ENCODE data around the gene DNMT3A.

The DNMT3A gene

DNA sequence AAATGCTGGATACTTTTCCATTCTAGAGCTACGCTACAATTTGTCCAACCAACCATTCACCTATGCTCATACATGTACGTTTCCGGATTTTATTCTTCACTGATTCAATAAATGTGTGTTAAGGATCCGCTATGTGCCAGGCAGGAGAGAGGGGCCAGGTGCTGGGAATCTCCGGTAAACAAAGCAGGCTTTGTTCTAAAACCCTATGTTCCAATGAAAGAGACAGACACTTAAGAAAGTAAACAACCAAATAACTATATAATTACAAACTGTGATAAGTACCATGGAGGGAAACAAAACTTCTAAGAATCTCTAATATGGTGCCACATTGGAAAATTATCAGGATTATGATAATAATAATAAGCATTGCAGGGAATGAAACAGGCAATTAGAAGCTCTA is 151.2 kb downstream of the DNMT3A start:
- no peaks in the 10 kb centered on the region for H3K9me3 ChIP-seq (ENCODE audit: insufficient read depth, low read depth, low read length)
- H3K27ac ChIP-seq (ENCODE audit: low read depth, low read length) = no peak overlapping the region
- H3K4me3 ChIP-seq (ENCODE audit: low read length) = no peak overlapping the region
- 93% methylated on average over 5 of the region's 5 CpGs for WGBS
- H3K27me3 ChIP-seq (ENCODE audit: insufficient read depth, low read length) = no peaks in the 10 kb centered on the region
- no peaks in the 10 kb centered on the region for H3K36me3 ChIP-seq (ENCODE audit: insufficient read depth, low read length)
- H3K4me1 ChIP-seq (ENCODE audit: insufficient read depth, low read length) = peaks cover 6% of the 10 kb centered on the region; the same call in 1 of the 2 replicates
- H3K9ac ChIP-seq (ENCODE audit: low read depth, low read length) = no peak overlapping the region

DNA sequence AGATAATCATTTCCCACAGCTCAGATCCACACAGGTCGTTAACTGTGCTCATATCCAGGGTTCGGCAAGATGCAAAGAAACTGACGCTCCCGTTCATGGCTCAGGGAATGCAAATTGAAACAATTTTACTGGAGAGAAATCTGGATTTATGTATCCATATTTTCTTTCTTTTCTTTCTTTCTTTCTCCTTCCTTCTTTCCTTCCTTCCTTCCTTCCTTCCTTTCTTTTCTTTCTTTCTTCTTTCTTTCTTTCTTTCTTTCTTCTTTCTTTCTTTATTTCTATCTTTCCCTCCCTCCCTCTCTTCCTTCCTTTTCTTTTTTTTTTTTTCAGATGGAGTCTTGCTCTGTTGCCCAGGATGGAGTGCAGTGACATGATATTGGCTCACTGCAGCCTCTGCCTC is 153.3 kb downstream of the DNMT3A start:
- no peak overlapping the region for H3K4me3 ChIP-seq (ENCODE audit: low read length)
- H3K36me3 ChIP-seq (ENCODE audit: insufficient read depth, low read length) = no peaks in the 10 kb centered on the region
- no peaks in the 10 kb centered on the region for H3K9me3 ChIP-seq (ENCODE audit: insufficient read depth, low read depth, low read length)
- 96% methylated on average over 4 of the region's 4 CpGs for WGBS
- no peaks in the 10 kb centered on the region for H3K27me3 ChIP-seq (ENCODE audit: insufficient read depth, low read length)
- H3K9ac ChIP-seq (ENCODE audit: low read depth, low read length) = no peak overlapping the region
- no peak overlapping the region for H3K27ac ChIP-seq (ENCODE audit: low read depth, low read length)
- H3K4me1 ChIP-seq (ENCODE audit: insufficient read depth, low read length) = peaks cover 3% of the 10 kb centered on the region; the same call in 1 of the 2 replicates

GRCh38 chr2:25187729-25188350 is 153.9 kb downstream of the DNMT3A start:
- no peaks in the 10 kb centered on the region for H3K36me3 ChIP-seq (ENCODE audit: insufficient read depth, low read length)
- H3K4me3 ChIP-seq (ENCODE audit: low read length) = no peak overlapping the region
- WGBS = 84% methylated on average over 11 of the region's 11 CpGs
- no peaks in the 10 kb centered on the region for H3K9me3 ChIP-seq (ENCODE audit: insufficient read depth, low read depth, low read length)
- peaks cover 3% of the 10 kb centered on the region; the same call in 1 of the 2 replicates for H3K4me1 ChIP-seq (ENCODE audit: insufficient read depth, low read length)
- H3K27ac ChIP-seq (ENCODE audit: low read depth, low read length) = no peak overlapping the region
- H3K9ac ChIP-seq (ENCODE audit: low read depth, low read length) = no peak overlapping the region
- H3K27me3 ChIP-seq (ENCODE audit: insufficient read depth, low read length) = no peaks in the 10 kb centered on the region

GRCh38 chr2:25184254-25184653 is 157.5 kb downstream of the DNMT3A start:
- Histone ChIP-seq H3K9ac (ENCODE audit: low read depth, low read length) (no peak overlapping the region), H3K36me3 (ENCODE audit: insufficient read depth, low read length) (no peaks in the 10 kb centered on the region), H3K27ac (ENCODE audit: low read depth, low read length) (no peak overlapping the region), H3K27me3 (ENCODE audit: insufficient read depth, low read length) (no peaks in the 10 kb centered on the region), H3K4me3 (ENCODE audit: low read length) (no peak overlapping the region), H3K9me3 (ENCODE audit: insufficient read depth, low read depth, low read length) (no peaks in the 10 kb centered on the region), H3K4me1 (ENCODE audit: insufficient read depth, low read length) (no peaks in the 10 kb centered on the region)
- 87% methylated on average over 5 of the region's 5 CpGs for WGBS

- no peak overlapping the region for H3K27ac ChIP-seq (ENCODE audit: low read depth, low read length)
- H3K9ac ChIP-seq (ENCODE audit: low read depth, low read length) = no peak overlapping the region
- no peaks in the 10 kb centered on the region for H3K27me3 ChIP-seq (ENCODE audit: insufficient read depth, low read length)
- 86% methylated on average over 10 of the region's 10 CpGs for WGBS
- no peaks in the 10 kb centered on the region for H3K36me3 ChIP-seq (ENCODE audit: insufficient read depth, low read length)
- no peak overlapping the region for H3K4me3 ChIP-seq (ENCODE audit: low read length)
- H3K9me3 ChIP-seq (ENCODE audit: insufficient read depth, low read depth, low read length) = no peaks in the 10 kb centered on the region
- no peaks in the 10 kb centered on the region for H3K4me1 ChIP-seq (ENCODE audit: insufficient read depth, low read length)
Observed at GRCh38 chr2:25178976-25179375, 162.7 kb downstream of the DNMT3A start.

Measured in HUES64 (cell line).